Cardiac muscle cell (in vitro differentiated cells and primary cell): Measurements from ENCODE around the gene PLCH2. TPM values are rescaled to one million over a fixed set of nuclear protein-coding genes. Genes with fewer than 3 reads are reported as not detected.

Experiments used
- DNase-seq, 2 donors: peaks; one replicate each; pipeline versions ENCODE4 v3.0.0 to v3.0.0-alpha.2; 2010 to 2017; ENCODE audit warnings: low read depth in 1 of 2, low spot score in 1 of 2
- H3K27ac ChIP-seq: fragments of 200-600 bp; sonication (generic); 2 replicates; pipeline ENCODE4 v1.5.1; 2016
- H3K27me3 ChIP-seq: fragments of 200-600 bp; sonication (generic); 2 replicates; pipeline ENCODE4 v1.6.0; 2016; ENCODE audit warnings: control low read depth
- H3K36me3 ChIP-seq: fragments of 200-600 bp; sonication (generic); 2 replicates; pipeline ENCODE4 v1.5.1; 2016; ENCODE audit warnings: control low read depth
- H3K4me1 ChIP-seq: fragments of 200-600 bp; sonication (generic); 2 replicates; pipeline ENCODE4 v1.8.1; 2017; ENCODE audit warnings: low read depth, mild to moderate bottlenecking, mixed run types
- H3K4me3 ChIP-seq: fragments of 200-600 bp; sonication (generic); 2 replicates; pipeline ENCODE4 v1.5.1; 2016; ENCODE audit warnings: mild to moderate bottlenecking
- H3K9me3 ChIP-seq: fragments of 200-600 bp; sonication (generic); 2 replicates; pipeline ENCODE4 v1.5.1; 2017; ENCODE audit warnings: low read depth, mild to moderate bottlenecking, control low read depth
- polyA plus RNA-seq: library from polyadenylated mRNA; unstranded; fragments of >200 nt; fragmentation: Nextera tagmentation; extraction: Ambion mirVana; gene quantifications from 2 replicates; pipeline ENCODE4 v1.2.1, GENCODE V29; 2016
- total RNA-seq: library from RNA; depleted of rRNA; stranded (reverse); fragments of >200 nt; gene quantifications from 2 replicates; pipeline ENCODE4 v1.2.3, GENCODE V29; 2016
- TF ChIP-seq, protein P1 (sequence below): IDR thresholded peaks from 2 replicates; pipeline ENCODE4 v1.5.1; 2012; ENCODE audit warnings: low read depth, mild to moderate bottlenecking, low read length

PLCH2 gene
- total and polyA plus RNA-seq, 2 experiments from 2014 or later, result 0.33 to 0.44 TPM

GRCh38 chr1:2522230-2522629, 46.1 kb downstream of the PLCH2 start:
- no peak overlapping the region for H3K4me3 ChIP-seq
- TF ChIP-seq, protein P1, sequence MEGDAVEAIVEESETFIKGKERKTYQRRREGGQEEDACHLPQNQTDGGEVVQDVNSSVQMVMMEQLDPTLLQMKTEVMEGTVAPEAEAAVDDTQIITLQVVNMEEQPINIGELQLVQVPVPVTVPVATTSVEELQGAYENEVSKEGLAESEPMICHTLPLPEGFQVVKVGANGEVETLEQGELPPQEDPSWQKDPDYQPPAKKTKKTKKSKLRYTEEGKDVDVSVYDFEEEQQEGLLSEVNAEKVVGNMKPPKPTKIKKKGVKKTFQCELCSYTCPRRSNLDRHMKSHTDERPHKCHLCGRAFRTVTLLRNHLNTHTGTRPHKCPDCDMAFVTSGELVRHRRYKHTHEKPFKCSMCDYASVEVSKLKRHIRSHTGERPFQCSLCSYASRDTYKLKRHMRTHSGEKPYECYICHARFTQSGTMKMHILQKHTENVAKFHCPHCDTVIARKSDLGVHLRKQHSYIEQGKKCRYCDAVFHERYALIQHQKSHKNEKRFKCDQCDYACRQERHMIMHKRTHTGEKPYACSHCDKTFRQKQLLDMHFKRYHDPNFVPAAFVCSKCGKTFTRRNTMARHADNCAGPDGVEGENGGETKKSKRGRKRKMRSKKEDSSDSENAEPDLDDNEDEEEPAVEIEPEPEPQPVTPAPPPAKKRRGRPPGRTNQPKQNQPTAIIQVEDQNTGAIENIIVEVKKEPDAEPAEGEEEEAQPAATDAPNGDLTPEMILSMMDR, result no peak
- no peak overlapping the region for H3K27ac ChIP-seq
- peaks cover 30% of the 10 kb centered on the region for H3K4me1 ChIP-seq
- no peak for DNase-seq
- no peaks in the 10 kb centered on the region for H3K9me3 ChIP-seq
- peaks cover 4% of the 10 kb centered on the region for H3K27me3 ChIP-seq
- H3K36me3 ChIP-seq, result peaks cover 11% of the 10 kb centered on the region

- no peak overlapping the region for H3K4me3 ChIP-seq
- no peak for DNase-seq
- no peaks in the 10 kb centered on the region for H3K9me3 ChIP-seq
- H3K27me3 ChIP-seq, result peaks cover 15% of the 10 kb centered on the region
- no peak overlapping the region for H3K27ac ChIP-seq
- H3K4me1 ChIP-seq, result peaks cover 30% of the 10 kb centered on the region
- peaks cover 10% of the 10 kb centered on the region for H3K36me3 ChIP-seq
- TF ChIP-seq, protein P1, result no peak
Measured at GRCh38 chr1:2523191-2523890, 47.3 kb downstream of the PLCH2 start.

DNA sequence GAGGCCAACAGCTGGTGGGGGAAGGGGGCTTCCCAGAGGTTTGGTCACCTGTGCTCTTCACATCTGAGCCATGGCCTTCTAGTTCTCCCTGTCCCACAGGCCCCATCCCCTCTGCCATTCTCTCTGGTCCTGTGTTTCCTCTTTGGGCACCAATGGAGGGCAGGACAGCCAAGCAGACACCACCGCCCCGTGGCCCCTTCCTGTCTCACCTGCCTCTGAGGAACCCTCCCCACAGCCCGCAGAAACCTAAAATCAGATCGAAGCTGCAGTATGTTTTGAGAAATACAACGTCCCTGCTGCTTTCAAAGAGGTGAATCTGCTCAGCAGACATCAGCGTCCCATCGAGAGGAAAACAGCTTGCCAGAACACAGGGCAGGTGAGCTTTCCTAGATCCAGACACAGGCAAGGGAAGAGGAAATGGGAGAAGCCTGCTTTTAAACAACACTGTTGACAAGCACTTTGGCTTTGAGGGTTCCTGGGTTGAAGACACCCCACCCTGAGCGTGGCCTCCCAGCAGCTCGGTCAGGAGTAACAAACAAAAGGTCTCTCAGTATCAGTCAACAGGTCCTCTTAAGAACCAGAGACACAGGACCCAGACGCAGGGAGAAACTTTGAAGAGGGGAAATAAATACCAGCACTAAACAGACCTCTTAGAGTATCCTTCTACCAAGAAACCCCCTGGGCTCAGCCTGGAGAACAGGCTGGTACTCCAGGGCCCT, 48.0 kb downstream of the PLCH2 start:
- TF ChIP-seq, protein P1, result no peak
- no peak for DNase-seq
- Histone ChIP-seq H3K9me3 (no peaks in the 10 kb centered on the region), H3K27ac (no peak overlapping the region), H3K36me3 (peaks cover 4% of the 10 kb centered on the region), H3K4me3 (no peak overlapping the region), H3K27me3 (peaks cover 22% of the 10 kb centered on the region), H3K4me1 (peaks cover 30% of the 10 kb centered on the region)

DNA sequence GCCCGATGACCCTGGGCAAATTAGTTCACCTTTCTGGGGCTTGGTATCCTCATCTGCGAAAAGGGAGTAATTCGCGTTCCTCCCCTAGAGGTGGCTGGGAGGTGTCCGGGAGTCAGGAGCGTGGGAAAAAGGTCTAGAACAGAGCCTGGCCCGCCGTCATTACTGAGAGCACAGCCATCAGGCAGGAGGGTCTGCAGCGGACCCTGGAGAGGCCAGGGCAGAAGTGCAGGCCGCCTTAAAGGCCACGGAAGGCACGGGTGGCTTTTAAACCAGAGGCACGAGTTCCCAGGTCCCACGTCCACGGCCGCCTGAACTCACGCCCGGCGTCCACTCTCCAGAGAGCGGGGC, 49.5 kb downstream of the PLCH2 start:
- no peaks in the 10 kb centered on the region for H3K9me3 ChIP-seq
- TF ChIP-seq, protein P1, result no peak
- peaks cover 2% of the 10 kb centered on the region for H3K36me3 ChIP-seq
- H3K27me3 ChIP-seq, result peaks cover 36% of the 10 kb centered on the region
- peaks cover 30% of the 10 kb centered on the region for H3K4me1 ChIP-seq
- peak in 1 of 2 donors; percentile 34 for DNase-seq
- H3K27ac ChIP-seq, result no peak overlapping the region
- H3K4me3 ChIP-seq, result peak overlapping the region; percentile 91

DNA sequence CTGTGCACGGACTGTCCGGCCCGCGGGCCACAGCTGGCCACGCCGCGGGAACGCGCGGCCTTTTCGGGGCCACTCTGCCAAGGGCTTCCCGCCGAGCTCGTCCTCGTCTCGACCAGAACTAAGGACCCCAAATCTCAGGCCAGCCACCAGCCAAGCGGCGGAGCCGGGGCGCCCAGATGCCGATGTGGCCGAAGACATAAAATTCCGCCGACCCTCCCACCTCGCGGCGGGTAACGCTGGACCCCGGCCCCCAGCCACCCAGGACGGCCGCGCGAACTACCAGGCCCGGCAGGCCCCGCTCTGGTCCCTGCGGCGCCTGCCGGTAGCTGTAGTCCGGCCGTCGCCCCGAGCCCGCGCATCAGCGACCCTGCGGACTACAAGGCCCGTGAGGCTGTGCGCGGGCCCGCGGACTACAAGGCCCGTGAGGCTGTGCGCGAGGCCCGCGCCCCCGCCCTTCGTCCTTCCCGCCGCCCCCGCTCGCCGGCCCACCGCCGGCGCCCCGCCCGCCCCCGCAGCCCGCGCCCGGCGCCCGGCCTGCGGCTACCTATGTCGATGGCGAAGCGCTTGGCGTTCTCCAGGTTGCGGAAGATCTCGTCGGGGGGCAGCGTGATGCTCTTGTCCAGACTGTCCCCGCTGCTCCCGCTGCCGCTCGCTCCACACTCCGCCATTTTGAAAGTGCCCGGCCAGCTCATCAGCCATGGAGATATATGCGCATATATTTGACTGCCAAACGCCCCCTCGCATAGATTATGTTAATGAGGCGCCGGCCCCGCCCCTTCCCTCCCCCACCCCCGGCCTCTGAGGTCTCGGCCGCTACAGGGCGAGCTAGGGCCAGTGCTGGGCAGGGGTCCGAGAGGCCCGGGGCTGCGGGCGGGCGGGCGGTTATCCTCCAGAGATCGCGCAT, 50.1 kb downstream of the PLCH2 start, which contains the start of gene PANK4:
Gene PANK4 (minus strand): TSS at position 677 of the 904 bp plus-strand sequence. CDS start 9 bp downstream, at position 668.
- H3K36me3 ChIP-seq, result no peaks in the 10 kb centered on the region
- H3K27ac ChIP-seq, result peak within 1 kb of the TSS; percentile 73
- peak within 1 kb of the TSS; percentile 91 for H3K4me3 ChIP-seq
- H3K4me1 ChIP-seq, result peaks cover 30% of the 10 kb centered on the region
- DNase-seq, result peak; percentile 96 to 98
- H3K9me3 ChIP-seq, result no peaks in the 10 kb centered on the region
- H3K27me3 ChIP-seq, result peaks cover 42% of the 10 kb centered on the region
- TF ChIP-seq, protein P1, result no peak
